Stimulated activated CD4-positive, alpha-beta T cell treated with anti-CD3 and anti-CD28 coated beads, Interleukin-15, amount 100 ng/mL, for 48 hours (primary cell): Measurements from ENCODE around the gene MALT1.

Experiments
- DNase-seq, 2 donors: peaks; one replicate each; pipeline ENCODE4 v3.0.0-alpha.2; 2020; ENCODE audit warnings: low read depth in 2 of 2

MALT1 gene

GRCh38 chr18:58690259-58690658, 19.0 kb downstream of the MALT1 start:
- DNase-seq = no peak

GRCh38 chr18:58691256-58691655, 20.0 kb downstream of the MALT1 start:
- DNase-seq = no peak

DNA sequence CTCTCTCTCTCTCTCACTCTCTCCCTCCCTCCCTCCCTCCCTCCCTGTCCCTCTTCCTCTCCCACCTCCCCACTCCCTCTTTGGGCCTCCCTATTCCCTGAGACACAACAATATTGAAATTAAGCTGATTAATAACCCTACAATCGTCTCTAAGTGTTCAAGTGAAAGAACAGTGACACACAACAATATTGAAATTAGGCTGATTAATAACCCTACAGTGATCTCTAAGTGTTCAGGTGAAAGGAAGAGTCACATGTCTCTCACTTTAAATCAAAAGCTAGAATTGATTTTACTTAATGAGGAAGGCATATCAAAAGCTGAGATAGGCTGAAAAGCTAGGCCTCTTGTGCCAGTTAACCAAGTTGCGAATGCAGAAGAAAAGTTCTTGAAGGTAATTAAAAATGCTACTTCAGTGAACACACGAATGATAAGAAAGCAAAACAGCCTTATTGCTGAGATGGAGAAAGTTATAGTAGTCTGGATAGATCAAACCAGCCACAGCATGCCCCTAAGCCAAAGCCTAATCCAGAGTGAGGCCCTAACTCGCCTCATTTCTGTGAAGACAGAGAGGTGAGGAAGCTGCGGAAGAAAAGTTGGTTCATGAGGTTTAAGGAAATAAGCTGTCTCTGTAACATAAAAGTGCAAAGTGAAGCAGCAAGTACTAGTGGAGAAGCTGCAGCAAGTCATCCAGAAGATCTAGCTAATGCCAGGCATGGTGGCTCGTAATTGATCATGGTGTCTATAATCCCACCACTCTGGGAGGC, 21.3 kb downstream of the MALT1 start:
- no peak for DNase-seq

DNA sequence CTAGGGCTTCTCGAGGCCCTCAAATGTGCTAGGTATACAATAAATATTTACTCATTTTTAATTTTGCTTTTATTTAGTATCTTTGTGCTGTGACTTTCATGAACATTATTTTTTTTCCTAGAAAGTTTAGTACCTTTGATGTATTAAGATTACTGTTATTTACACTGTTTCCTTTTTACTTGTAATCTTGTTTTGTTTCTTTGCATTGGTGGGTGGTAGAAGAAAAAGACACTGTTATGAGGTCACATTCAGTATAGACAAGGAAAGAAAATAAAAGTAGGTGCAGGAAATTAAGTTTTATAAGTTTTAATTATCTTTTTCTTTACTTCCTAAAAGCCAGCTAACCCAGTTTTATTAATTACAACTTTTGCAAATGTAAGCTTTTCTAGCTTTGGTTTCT, 23.0 kb downstream of the MALT1 start:
- DNase-seq = no peak

DNA sequence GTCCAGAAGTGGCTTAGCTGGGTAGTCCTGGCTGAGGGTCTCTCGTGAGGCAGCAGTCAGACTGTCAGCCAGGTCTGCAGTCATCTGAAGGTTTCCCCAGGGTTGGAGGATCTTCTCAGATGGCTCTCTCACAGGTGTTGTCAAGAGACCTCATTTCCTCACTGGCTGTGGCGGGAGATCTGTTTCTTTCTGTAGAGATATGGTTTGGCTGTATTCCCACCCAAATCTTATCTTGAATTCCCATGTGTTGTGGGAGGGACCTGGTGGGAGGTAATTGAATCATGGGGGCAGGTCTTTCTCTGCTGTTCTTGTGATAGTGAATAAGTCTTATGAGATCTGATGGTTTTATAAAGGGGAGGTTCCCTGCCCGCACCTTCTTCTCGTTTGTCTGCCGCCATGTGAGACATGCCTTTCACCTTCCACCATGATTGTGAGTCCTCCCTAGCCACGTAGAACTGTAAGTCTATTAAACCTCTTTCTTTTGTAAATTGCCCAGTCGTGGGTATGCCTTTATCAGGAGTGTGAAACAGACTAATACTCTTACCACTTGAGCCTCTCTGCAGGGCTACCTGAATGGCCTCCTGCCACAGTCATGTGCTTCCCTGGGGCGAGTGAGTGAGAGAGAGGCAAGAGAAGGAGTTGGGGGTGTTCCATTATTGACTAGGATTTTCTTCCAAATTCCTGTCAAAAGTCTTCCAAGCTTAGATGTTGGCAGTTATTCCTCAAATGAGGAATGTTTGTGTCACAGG, 23.6 kb downstream of the MALT1 start:
- DNase-seq = no peak

DNA sequence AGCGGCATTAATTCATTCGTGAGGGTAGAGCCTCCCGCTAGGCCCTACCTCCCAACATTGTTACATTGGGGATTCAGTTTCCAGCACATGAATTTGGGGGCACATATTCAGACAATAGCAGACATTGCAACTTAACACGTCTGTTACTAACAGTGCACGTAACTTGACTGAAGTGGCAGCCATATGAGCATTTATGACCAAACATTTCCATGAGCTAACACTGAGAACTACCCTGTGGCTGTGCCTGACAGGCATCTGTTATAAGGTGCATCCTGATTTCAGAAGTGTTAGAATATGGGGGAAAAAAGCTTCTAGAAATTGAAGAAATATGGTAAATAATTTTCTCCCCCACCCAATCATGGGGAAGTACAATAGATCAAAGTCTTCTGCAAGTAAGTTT, 24.5 kb downstream of the MALT1 start:
- no peak for DNase-seq

- DNase-seq = no peak
Measured at GRCh38 chr18:58697146-58697545, 25.9 kb downstream of the MALT1 start.

- DNase-seq = no peak
Measured at GRCh38 chr18:58698701-58699193, 27.5 kb downstream of the MALT1 start.

- no peak for DNase-seq
Measured at GRCh38 chr18:58699551-58699950, 28.3 kb downstream of the MALT1 start.

DNA sequence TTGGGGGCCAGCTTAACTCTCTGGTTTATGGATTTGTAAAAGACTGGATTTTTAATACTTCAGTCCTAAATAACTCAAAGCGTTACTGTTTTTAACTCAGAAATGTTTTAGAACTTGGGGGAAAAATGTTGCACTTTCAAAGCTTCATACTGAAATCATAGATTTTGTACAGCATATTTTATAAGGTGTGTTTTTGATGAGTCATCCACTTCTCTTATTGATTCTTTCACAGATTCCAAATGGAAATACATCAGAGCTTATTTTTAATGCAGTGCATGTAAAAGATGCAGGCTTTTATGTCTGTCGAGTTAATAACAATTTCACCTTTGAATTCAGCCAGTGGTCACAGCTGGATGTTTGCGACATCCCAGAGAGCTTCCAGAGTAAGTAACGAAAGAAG, 28.9 kb downstream of the MALT1 start:
- DNase-seq = no peak

- DNase-seq = no peak
Measured at GRCh38 chr18:58712930-58713329, 41.7 kb downstream of the MALT1 start.

GRCh38 chr18:58714259-58714658, 43.0 kb downstream of the MALT1 start:
- DNase-seq = no peak

DNA sequence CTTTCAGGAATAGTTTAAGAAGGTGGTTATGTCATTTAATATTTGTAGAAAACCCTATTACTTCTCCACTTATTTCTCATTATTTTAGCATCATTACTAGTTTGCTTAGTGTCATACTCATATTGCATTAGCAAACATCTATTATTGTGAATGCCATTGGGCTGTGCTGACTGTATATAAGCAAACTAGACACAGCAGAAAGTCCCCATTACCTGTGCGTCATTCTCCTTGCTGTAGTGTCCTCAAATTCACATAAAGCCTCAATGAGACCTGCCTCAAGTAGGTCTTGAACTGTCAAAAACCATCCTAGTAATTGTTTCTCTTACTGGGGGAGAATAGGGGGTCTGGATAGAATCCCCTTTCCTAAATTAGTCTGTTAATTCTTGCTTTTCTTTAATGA, 43.6 kb downstream of the MALT1 start:
- DNase-seq = no peak

DNA sequence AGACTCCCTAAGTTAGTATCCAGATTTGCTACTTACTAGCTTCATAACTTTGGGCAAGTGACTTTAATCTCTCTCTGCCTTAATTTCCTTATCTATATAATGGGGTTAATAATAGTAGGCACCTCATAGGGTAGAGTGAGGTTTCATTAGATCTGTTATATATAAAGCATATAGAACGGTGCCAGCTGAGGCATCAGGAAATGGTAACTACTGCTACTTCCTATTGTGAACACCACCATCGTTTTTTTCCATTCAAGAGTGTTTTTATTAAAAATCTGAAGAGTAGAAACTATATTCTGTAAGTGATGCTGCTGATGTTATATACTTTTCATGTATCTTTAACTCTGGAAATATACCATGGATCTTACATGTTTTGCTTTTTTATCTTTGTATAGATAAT, 44.3 kb downstream of the MALT1 start:
- no peak for DNase-seq

- DNase-seq = no peak
Measured at GRCh38 chr18:58716060-58716756, 44.9 kb downstream of the MALT1 start.

DNA sequence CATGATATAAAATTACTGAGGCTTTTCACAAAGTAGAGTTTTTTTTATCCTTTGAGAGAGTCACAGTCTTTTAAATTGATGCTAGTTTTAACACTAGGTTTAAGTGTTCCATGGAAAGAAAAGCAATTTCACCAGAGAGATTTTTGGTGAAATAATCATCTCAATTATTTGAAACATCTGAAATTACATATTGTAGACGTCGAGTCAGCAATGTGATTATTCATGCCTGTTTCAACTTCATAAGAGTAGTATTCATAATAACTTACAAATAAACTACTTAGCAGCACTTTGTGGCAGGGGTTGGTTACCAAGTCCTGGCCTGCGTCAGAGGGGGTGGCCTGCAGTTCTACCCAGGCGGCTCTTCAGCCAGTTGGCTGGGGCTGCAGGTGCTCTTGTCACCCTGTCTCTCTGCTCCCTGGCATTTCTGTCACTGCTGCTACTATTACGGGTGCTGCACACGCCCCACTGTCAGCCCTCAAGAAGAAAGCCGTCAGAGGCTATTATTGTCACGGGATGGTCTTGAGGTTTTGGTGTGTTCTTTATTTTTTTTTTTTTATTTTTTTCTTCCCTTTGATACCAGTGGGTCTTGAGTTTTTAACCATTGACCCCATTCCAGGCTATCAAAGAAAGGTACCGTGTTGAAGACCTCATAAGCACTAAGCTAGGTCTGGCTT, 50.4 kb downstream of the MALT1 start:
- no peak for DNase-seq

DNA sequence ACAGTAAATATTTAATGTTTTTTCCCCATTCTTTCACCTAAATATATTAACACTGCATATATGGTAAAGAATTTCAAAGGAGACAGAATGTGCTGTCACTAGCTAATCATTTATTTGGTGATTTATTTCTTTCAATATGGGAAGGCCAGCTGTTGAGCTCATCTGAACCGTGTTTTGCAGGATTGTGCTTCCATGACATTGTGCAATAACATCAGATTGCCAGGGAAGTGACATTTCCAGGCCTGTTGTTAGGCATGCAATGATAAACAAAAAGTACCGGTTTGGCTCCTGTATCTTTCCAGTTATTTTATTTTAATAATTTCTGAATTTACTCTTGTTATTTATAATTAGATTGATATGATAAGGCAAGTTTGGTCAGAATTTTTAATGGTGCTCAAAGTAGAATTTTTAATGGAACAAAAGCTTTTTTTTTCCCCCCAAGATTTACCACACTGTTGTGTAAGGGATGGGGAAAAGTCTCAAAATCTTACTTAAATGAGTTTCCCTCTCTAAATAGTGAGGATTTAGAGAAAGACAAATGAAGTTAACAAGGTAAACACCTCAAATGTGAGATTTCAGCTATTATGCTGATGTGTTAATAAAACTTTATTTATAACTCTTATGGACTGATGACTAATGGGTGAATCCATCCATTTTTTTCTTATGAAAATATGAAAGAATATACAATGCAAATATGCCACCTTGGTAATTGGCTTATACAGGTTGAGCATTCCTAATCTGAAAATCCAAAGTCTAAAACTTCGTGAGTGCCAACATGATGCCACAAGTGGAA, 52.7 kb downstream of the MALT1 start:
- no peak for DNase-seq

DNA sequence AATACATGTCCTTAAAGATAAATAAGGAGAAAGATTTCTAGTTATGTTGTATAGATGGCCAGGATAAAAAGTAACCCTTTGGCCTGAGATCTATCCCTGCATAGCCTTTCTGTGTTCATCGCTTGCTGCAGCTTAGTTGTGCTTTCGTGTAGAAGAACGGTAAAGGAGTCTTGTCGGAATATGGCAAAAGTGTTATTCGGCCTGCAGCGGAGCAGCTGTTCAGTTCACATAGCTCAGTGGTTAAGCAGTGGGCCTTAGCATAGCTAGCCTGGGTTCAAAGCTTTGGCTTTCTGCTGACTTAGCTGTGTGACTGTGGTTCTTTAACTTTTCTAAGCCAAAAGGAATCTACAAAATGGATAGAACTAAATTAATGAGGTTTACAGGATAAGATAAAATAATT, 55.4 kb downstream of the MALT1 start:
- no peak for DNase-seq

DNA sequence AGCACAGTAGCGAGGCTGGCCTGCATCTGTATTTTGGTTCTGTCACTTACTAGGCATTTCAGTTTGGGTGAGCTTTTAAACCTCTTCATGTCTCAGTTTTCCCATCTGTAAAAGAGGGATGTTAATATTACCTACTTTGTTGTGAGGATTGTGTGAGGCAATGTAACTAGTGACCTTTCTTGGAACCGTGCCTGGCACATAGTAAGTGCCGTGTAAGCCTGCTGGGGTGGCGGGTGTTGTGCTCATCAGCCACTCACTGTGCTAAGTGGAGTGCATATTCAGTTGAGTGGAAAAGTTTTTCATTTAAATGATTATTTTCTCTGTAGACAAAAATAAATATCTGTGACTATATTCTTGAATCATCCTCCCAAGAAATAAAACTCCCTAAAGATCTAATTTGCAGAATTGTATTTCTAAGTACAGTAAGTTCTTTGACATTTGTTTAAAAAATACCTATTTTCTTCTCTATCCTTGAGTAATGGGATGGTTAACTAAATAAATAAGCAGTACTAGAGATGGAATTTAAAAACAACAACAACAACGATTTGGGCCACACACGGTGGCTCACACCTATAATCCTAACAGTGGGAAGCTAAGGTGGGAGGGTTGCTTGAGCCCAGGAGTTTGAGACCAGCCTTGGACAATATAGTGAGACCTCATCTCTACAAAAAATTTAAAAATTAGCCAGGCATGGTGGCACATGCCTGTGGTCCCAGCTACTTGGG, 56.7 kb downstream of the MALT1 start:
- no peak for DNase-seq

- DNase-seq = no peak
Measured at GRCh38 chr18:58728719-58729118, 57.5 kb downstream of the MALT1 start.

- DNase-seq = no peak
Measured at GRCh38 chr18:58730618-58731017, 59.4 kb downstream of the MALT1 start.
